SK-N-SH (cell line): Measurements from ENCODE around the gene RUVBL1. TPM values are rescaled to one million over a fixed set of nuclear protein-coding genes. Genes with fewer than 3 reads are reported as not detected.

Source experiments
- CTCF ChIA-PET: fragments of 300-600, 350-600 bp; formaldehyde crosslinking; extraction: SDS; loops from one replicate; lab custom pipeline; 2021; lab: Yijun Ruan, JAX
- POLR2A ChIA-PET: fragments of 350-600 bp; sonication (Branson Sonifier 250); formaldehyde crosslinking; extraction: SDS; loops from one replicate; lab custom pipeline; 2020; ENCODE audit warnings: antibody characterized with exemption, inconsistent platforms; lab: Yijun Ruan, JAX
- DNase-seq: peaks from one replicate; pipeline ENCODE4 v3.0.0; 2012
- H2AFZ ChIP-seq: fragments of 200-600 bp; sonication (generic); 2 replicates; pipeline ENCODE4 v1.8.1; 2016; ENCODE audit warnings: antibody characterized with exemption, mild to moderate bottlenecking, low read depth
- H3F3A ChIP-seq: fragments of 200-600 bp; sonication (generic); replicated peaks from 2 replicates; pipeline ENCODE3; 2016; ENCODE audit warnings: antibody characterized with exemption, mild to moderate bottlenecking; ENCODE audit not compliant: insufficient read depth
- H3K27ac ChIP-seq, 2 experiments: fragments of 200-500 bp in 1 of 2; fragments of 200-600 bp in 1 of 2; sonication (Bioruptor generic) in 1 of 2; sonication (generic), shearing (Covaris generic) in 1 of 2; 2 replicates each; pipeline versions ENCODE4 v1.5.1 to v1.6.1; 2014 to 2016; ENCODE audit warnings: low read depth in 2 of 2, inconsistent platforms in 1 of 2, low read length in 1 of 2, mild to moderate bottlenecking in 1 of 2, mixed read lengths in 1 of 2
- H3K27me3 ChIP-seq: fragments of 200-600 bp; sonication (generic), shearing (Covaris generic); 2 replicates; pipeline ENCODE4 v1.6.1; 2016; ENCODE audit warnings: mixed run types; ENCODE audit not compliant: insufficient read depth
- H3K36me3 ChIP-seq, 2 experiments: fragments of 200-500 bp in 1 of 2; fragments of 200-600 bp in 1 of 2; sonication (Bioruptor generic) in 1 of 2; sonication (generic) in 1 of 2; replicated peaks in 1 of 2; 2 replicates each; pipeline versions ENCODE3 to v1.5.1; 2014 to 2016; ENCODE audit warnings: low read length in 1 of 2, mild to moderate bottlenecking in 1 of 2; ENCODE audit not compliant: insufficient read depth in 2 of 2, control insufficient read depth in 1 of 2
- H3K4me1 ChIP-seq, 2 experiments: fragments of 200-500 bp in 1 of 2; fragments of 200-600 bp in 1 of 2; sonication (Bioruptor generic) in 1 of 2; sonication (generic), shearing (Covaris generic) in 1 of 2; 2 replicates each; pipeline versions ENCODE4 v1.5.1 to v1.6.1; 2014 to 2016; ENCODE audit warnings: low read depth in 1 of 2, low read length in 1 of 2, mixed run types in 1 of 2; ENCODE audit not compliant: insufficient read depth in 2 of 2, control insufficient read depth in 1 of 2
- H3K4me2 ChIP-seq: fragments of 200-600 bp; sonication (generic), shearing (Covaris generic); 2 replicates; pipeline ENCODE4 v1.6.1; 2017; ENCODE audit warnings: mixed run types
- H3K4me3 ChIP-seq, 2 experiments: fragments of 200-500 bp in 1 of 2; fragments of 200-600 bp in 1 of 2; sonication (Bioruptor generic) in 1 of 2; sonication (generic), shearing (Covaris generic) in 1 of 2; 2 replicates each; pipeline versions ENCODE4 v1.5.1 to v1.8.1; 2014 to 2016; ENCODE audit warnings: low read depth in 2 of 2, inconsistent platforms in 1 of 2, low read length in 1 of 2, mild to moderate bottlenecking in 1 of 2, mixed read lengths in 1 of 2, moderate library complexity in 1 of 2
- H3K79me2 ChIP-seq: fragments of 200-600 bp; sonication (generic); 2 replicates; pipeline ENCODE4 v1.8.1; 2017; ENCODE audit warnings: mild to moderate bottlenecking; ENCODE audit not compliant: insufficient read depth
- H3K9ac ChIP-seq: fragments of 200-600 bp; sonication (generic); 2 replicates; pipeline ENCODE4 v1.6.1; 2017; ENCODE audit warnings: mixed run types
- H3K9me2 ChIP-seq: fragments of 200-600 bp; sonication (generic); 2 replicates; pipeline ENCODE4 v1.6.1; 2017; ENCODE audit warnings: mixed run types
- H3K9me3 ChIP-seq: fragments of 200-600 bp; sonication (generic); 2 replicates; pipeline ENCODE4 v1.6.1; 2017; ENCODE audit warnings: mixed run types, mild to moderate bottlenecking, moderate library complexity
- H4K20me1 ChIP-seq: fragments of 200-600 bp; sonication (generic); 2 replicates; pipeline ENCODE4 v1.6.1; 2017; ENCODE audit warnings: mild to moderate bottlenecking, mixed run types; ENCODE audit not compliant: insufficient read depth
- CHD2 ChIP-seq: fragments of 150-350 bp; IDR thresholded peaks from 2 replicates; pipeline ENCODE4 v1.6.1; 2018; ENCODE audit warnings: low read length; ENCODE audit not compliant: partially characterized antibody
- FOSL2 ChIP-seq: IDR thresholded peaks from 2 replicates; pipeline ENCODE4 v1.4.0; 2012; ENCODE audit warnings: low read depth, mild to moderate bottlenecking, moderate library complexity, borderline replicate concordance
- FOXM1 ChIP-seq: IDR thresholded peaks from 2 replicates; pipeline ENCODE4 v1.4.0; 2012; ENCODE audit warnings: low read depth, mild to moderate bottlenecking
- GATA2 ChIP-seq: sonication (generic); formaldehyde crosslinking; IDR thresholded peaks from 2 replicates; pipeline ENCODE4 v1.5.0; 2020; ENCODE audit warnings: mild to moderate bottlenecking, missing genetic modification reagents
- IRF3 ChIP-seq: fragments of 150-350 bp; IDR thresholded peaks from 2 replicates; pipeline ENCODE4 v1.6.1; 2016; ENCODE audit warnings: mild to moderate bottlenecking, low read depth, low read length
- JUND ChIP-seq: IDR thresholded peaks from 2 replicates; pipeline ENCODE4 v1.4.0; 2012
- MXI1 ChIP-seq: IDR thresholded peaks from 2 replicates; pipeline ENCODE4 v1.6.1; 2012; ENCODE audit warnings: mild to moderate bottlenecking, low read depth, low read length, improper control_type of control experiment
- NFIC ChIP-seq: IDR thresholded peaks from 2 replicates; pipeline ENCODE4 v1.4.0; 2012; ENCODE audit warnings: borderline replicate concordance
- NRF1 ChIP-seq: IDR thresholded peaks from 2 replicates; pipeline ENCODE4 v1.6.1; 2012; ENCODE audit warnings: low read depth, mild to moderate bottlenecking, low read length
- RFX5 ChIP-seq: IDR thresholded peaks from 2 replicates; pipeline ENCODE4 v1.6.1; 2012; ENCODE audit warnings: mild to moderate bottlenecking, improper control_type of control experiment, low read length
- SIN3A ChIP-seq: IDR thresholded peaks from 2 replicates; pipeline ENCODE4 v1.6.1; 2012; ENCODE audit warnings: low read depth, mild to moderate bottlenecking, low read length, moderate library complexity, borderline replicate concordance
- SMC3 ChIP-seq: IDR thresholded peaks from 2 replicates; pipeline ENCODE4 v1.6.1; 2012; ENCODE audit warnings: low read depth, low read length, improper control_type of control experiment
- YY1 ChIP-seq: IDR thresholded peaks from 2 replicates; pipeline ENCODE4 v1.4.0; 2012; ENCODE audit warnings: low read depth, mild to moderate bottlenecking
- ZBTB33 ChIP-seq: IDR thresholded peaks from 2 replicates; pipeline ENCODE4 v1.4.0; 2012; ENCODE audit warnings: low read depth, borderline replicate concordance
- WGBS: methylation state at CpG from one replicate; pipeline ENCODE4 v1.1.6; 2017; ENCODE audit warnings: low lambda C conversion rate; 5-methylcytosine and 5-hydroxymethylcytosine counted together
- polyA plus RNA-seq, 3 experiments: library from polyadenylated mRNA; depleted of rRNA; stranded (reverse); fragments of >200 nt; gene quantifications; 2 replicates each; pipeline ENCODE4 v1.2.3, GENCODE V29; 2012

Gene RUVBL1
- polyA plus RNA-seq, 1 of the 3 experiments (the other 2 are of a cell fraction), result 140 TPM

GRCh38 chr3:128094295-128095151, 29.1 kb downstream of the RUVBL1 start:
- no peaks in the 10 kb centered on the region for H3K9me2 ChIP-seq
- H3K4me2 ChIP-seq, result peak overlapping the region; percentile 5; the same call in 1 of the 2 replicates
- 78% methylated on average over 11 of the region's 13 CpGs for WGBS
- no peaks in the 10 kb centered on the region for H4K20me1 ChIP-seq
- peaks cover 10% of the 10 kb centered on the region for H3F3A ChIP-seq
- ChIA-PET POLR2A (interaction anchor here (0.5 to 1.4 kb wide), 3 partner anchors 39 to 385 kb away, joined by 3 to 5 read pairs (median 5); partner anchors contain the start of gene EEFSEC), CTCF (interaction anchor here (0.6 to 4.6 kb wide), 43 partner anchors 8 to 523 kb away, joined by 3 to 89 read pairs (median 4); partner anchors contain the start of genes EEFSEC and RUVBL1)
- H3K27me3 ChIP-seq, result no peaks in the 10 kb centered on the region
- H2AFZ ChIP-seq, result no peak overlapping the region
- H3K4me3 ChIP-seq, result no peak overlapping the region; a peak in 1 of 4 replicates
- peaks cover 9 to 12% of the 10 kb centered on the region in 2 experiments; a peak in 1 of 4 replicates for H3K4me1 ChIP-seq
- H3K9me3 ChIP-seq, result no peaks in the 10 kb centered on the region
- DNase-seq, result no peak
- peaks cover 6% of the 10 kb centered on the region; the same call in 1 of the 2 replicates for H3K79me2 ChIP-seq
- H3K9ac ChIP-seq, result no peak overlapping the region; the same call in 1 of the 2 replicates
- peak overlapping the region; percentile 9 to 43; a peak in 3 of 4 replicates for H3K27ac ChIP-seq
- H3K36me3 ChIP-seq, result peaks cover 18 to 69% of the 10 kb centered on the region in 2 experiments
- TF ChIP-seq YY1 (no peak), NRF1 (no peak), SIN3A (no peak), MXI1 (no peak), IRF3 (no peak), JUND (no peak), SMC3 (no peak), GATA2 (no peak), FOXM1 (no peak), RFX5 (no peak), ZBTB33 (no peak), CHD2 (no peak), NFIC (no peak), FOSL2 (no peak)
- TF ChIP-seq, all 33 proteins: peak for 0
